Parathyroid adenoma (tissue), 2 donors: ENCODE measurements around the gene EBPL.

Experiments used
- H2AFZ ChIP-seq: fragments of 300-600 bp; sonication (generic); one replicate; pipeline ENCODE4 v1.7.0; 2017; ENCODE audit warnings: antibody characterized with exemption, mild to moderate bottlenecking
- H3K27ac ChIP-seq: fragments of 300-600 bp; sonication (generic); one replicate; pipeline ENCODE4 v1.7.0; 2017
- H3K27me3 ChIP-seq: fragments of 300-600 bp; sonication (generic); one replicate; pipeline ENCODE4 v1.7.0; 2017; ENCODE audit warnings: low read length; ENCODE audit not compliant: control insufficient read depth, insufficient read depth
- H3K36me3 ChIP-seq: fragments of 300-600 bp; sonication (generic); one replicate; pipeline ENCODE4 v1.7.0; 2017; ENCODE audit warnings: low read length; ENCODE audit not compliant: control insufficient read depth, insufficient read depth
- H3K4me1 ChIP-seq: fragments of 300-600 bp; sonication (generic); one replicate; pipeline ENCODE4 v1.7.0; 2017; ENCODE audit warnings: control low read depth
- H3K4me2 ChIP-seq: fragments of 300-600 bp; sonication (generic); one replicate; pipeline ENCODE4 v1.7.0; 2017; ENCODE audit warnings: low read length
- H3K4me3 ChIP-seq: fragments of 300-600 bp; sonication (generic); one replicate; pipeline ENCODE4 v1.7.0; 2017; ENCODE audit warnings: low read depth, low read length
- H3K79me2 ChIP-seq: fragments of 300-600 bp; sonication (generic); one replicate; pipeline ENCODE4 v1.7.0; 2017; ENCODE audit warnings: control low read depth
- H3K9ac ChIP-seq: fragments of 300-600 bp; sonication (generic); one replicate; pipeline ENCODE4 v1.7.0; 2017; ENCODE audit warnings: mild to moderate bottlenecking
- H3K9me3 ChIP-seq: fragments of 300-600 bp; sonication (generic); one replicate; pipeline ENCODE4 v1.7.0; 2017; ENCODE audit warnings: low read length; ENCODE audit not compliant: control insufficient read depth
- CTCF ChIP-seq: fragments of 300-600 bp; sonication (generic); IDR thresholded peaks from one replicate; pipeline ENCODE4 v1.7.0; 2017; ENCODE audit warnings: antibody characterized with exemption, mild to moderate bottlenecking
- donor health status: primary hyperparathyroidism.

Gene EBPL

GRCh38 chr13:49678191-49678914 is 12.9 kb downstream of the EBPL start:
- Histone ChIP-seq H3K36me3 (no peaks in the 10 kb centered on the region), H3K79me2 (no peaks in the 10 kb centered on the region), H2AFZ (no peak overlapping the region), H3K4me2 (no peak overlapping the region), H3K27me3 (no peaks in the 10 kb centered on the region), H3K27ac (no peak overlapping the region), H3K9ac (no peak overlapping the region), H3K4me3 (no peak overlapping the region), H3K9me3 (no peaks in the 10 kb centered on the region), H3K4me1 (no peaks in the 10 kb centered on the region)
- no peak for TF ChIP-seq CTCF

GRCh38 chr13:49676581-49677298 is 14.5 kb downstream of the EBPL start:
- Histone ChIP-seq H3K27ac (no peak overlapping the region), H3K9ac (no peak overlapping the region), H3K27me3 (no peaks in the 10 kb centered on the region), H3K4me1 (no peaks in the 10 kb centered on the region), H2AFZ (no peak overlapping the region), H3K4me2 (no peak overlapping the region), H3K79me2 (no peaks in the 10 kb centered on the region), H3K36me3 (no peaks in the 10 kb centered on the region), H3K4me3 (no peak overlapping the region), H3K9me3 (no peaks in the 10 kb centered on the region)
- no peak for TF ChIP-seq CTCF

- Histone ChIP-seq H2AFZ (no peak overlapping the region), H3K79me2 (no peaks in the 10 kb centered on the region), H3K4me3 (no peak overlapping the region), H3K9me3 (no peaks in the 10 kb centered on the region), H3K9ac (no peak overlapping the region), H3K36me3 (no peaks in the 10 kb centered on the region), H3K4me2 (no peak overlapping the region), H3K27ac (no peak overlapping the region), H3K27me3 (no peaks in the 10 kb centered on the region), H3K4me1 (no peaks in the 10 kb centered on the region)
- TF ChIP-seq CTCF, result no peak
Measured at GRCh38 chr13:49670828-49671227, 20.5 kb downstream of the EBPL start.

GRCh38 chr13:49669735-49670309 is 21.5 kb downstream of the EBPL start:
- H2AFZ ChIP-seq, result no peak overlapping the region
- no peak overlapping the region for H3K27ac ChIP-seq
- H3K9ac ChIP-seq, result no peak overlapping the region
- no peak overlapping the region for H3K4me3 ChIP-seq
- no peaks in the 10 kb centered on the region for H3K27me3 ChIP-seq
- H3K79me2 ChIP-seq, result no peaks in the 10 kb centered on the region
- H3K4me1 ChIP-seq, result no peaks in the 10 kb centered on the region
- no peak overlapping the region for H3K4me2 ChIP-seq
- H3K36me3 ChIP-seq, result no peaks in the 10 kb centered on the region
- H3K9me3 ChIP-seq, result no peaks in the 10 kb centered on the region
- TF ChIP-seq CTCF, result peak; percentile 41
